H1 (cell line): ENCODE measurements around the gene PLPP4. TPM values are rescaled to one million over a fixed set of nuclear protein-coding genes. Genes with fewer than 3 reads are reported as not detected.

Experiments
- CTCF ChIA-PET: fragments of 300-600 bp; sonication (Branson Sonifier 250); formaldehyde crosslinking; loops from one replicate; lab custom pipeline; 2021; ENCODE audit not compliant: partially characterized antibody; lab: Charles Lee
- POLR2A ChIA-PET: fragments of 300-600 bp; sonication (Branson Sonifier 250); formaldehyde crosslinking; loops from one replicate; lab custom pipeline; 2021; ENCODE audit warnings: inconsistent platforms; ENCODE audit not compliant: partially characterized antibody; lab: Charles Lee
- DNase-seq, 2 experiments: peaks; one replicate each; pipeline versions ENCODE4 v3.0.0 to v3.0.0-alpha.2; 2010 to 2022; ENCODE audit warnings: low spot score in 2 of 2, low read depth in 1 of 2, mixed read lengths in 1 of 2
- FAIRE-seq: peaks from 2 replicates; lab custom pipeline; 2011; peaks lifted over from hg19 to GRCh38; lab: Jason Lieb, UNC
- H2AFZ ChIP-seq: 2 replicates; pipeline ENCODE4 v1.8.1; 2012; ENCODE audit warnings: low read length, inconsistent platforms
- H2AK5ac ChIP-seq: 2 replicates; pipeline ENCODE4 v1.6.1; 2013; ENCODE audit warnings: low read depth, low read length
- H2BK120ac ChIP-seq: replicated peaks from 2 replicates; pipeline ENCODE3; 2013; ENCODE audit warnings: low read depth, low read length, inconsistent platforms
- H2BK12ac ChIP-seq: 2 replicates; pipeline ENCODE4 v1.6.1; 2013; ENCODE audit warnings: low read depth, low read length
- H2BK15ac ChIP-seq: 2 replicates; pipeline ENCODE4 v1.6.1; 2013; ENCODE audit warnings: low read length
- H2BK20ac ChIP-seq: 2 replicates; pipeline ENCODE4 v1.6.1; 2013; ENCODE audit warnings: low read length
- H2BK5ac ChIP-seq: 2 replicates; pipeline ENCODE4 v1.6.1; 2013; ENCODE audit warnings: low read depth, low read length
- H3K14ac ChIP-seq: 2 replicates; pipeline ENCODE4 v1.6.1; 2013; ENCODE audit warnings: inconsistent platforms; ENCODE audit not compliant: insufficient read length
- H3K18ac ChIP-seq: 2 replicates; pipeline ENCODE4 v1.6.1; 2013; ENCODE audit warnings: low read length; ENCODE audit errors: extremely low read depth
- H3K23ac ChIP-seq: 2 replicates; pipeline ENCODE4 v1.6.1; 2013; ENCODE audit warnings: inconsistent platforms; ENCODE audit not compliant: insufficient read length
- H3K23me2 ChIP-seq: 2 replicates; pipeline ENCODE4 v1.6.1; 2013; ENCODE audit warnings: low read depth, low read length
- H3K27ac ChIP-seq: 2 replicates; pipeline ENCODE4 v1.6.1; 2011; ENCODE audit warnings: low read depth, low read length, inconsistent platforms
- H3K27me3 ChIP-seq, 4 experiments: replicated peaks in 1 of 4; 1 replicate in 1 of 4; 2 replicates in 3 of 4; pipeline versions ENCODE4 v1.6.1 to v1.8.1; 2011 to 2013; ENCODE audit warnings: low read length in 3 of 4, mild to moderate bottlenecking in 3 of 4, inconsistent platforms in 2 of 4, mixed read lengths in 2 of 4, moderate library complexity in 1 of 4; ENCODE audit not compliant: control insufficient read depth in 3 of 4, insufficient read depth in 3 of 4; ENCODE audit errors: extremely low read depth in 1 of 4
- H3K36me3 ChIP-seq, 4 experiments: 2 replicates each; pipeline versions ENCODE4 v1.6.1 to v1.8.1; 2011 to 2013; ENCODE audit warnings: mild to moderate bottlenecking in 4 of 4, low read length in 3 of 4, moderate library complexity in 2 of 4, control low read depth in 1 of 4, inconsistent platforms in 1 of 4; ENCODE audit not compliant: insufficient read depth in 4 of 4, control insufficient read depth in 2 of 4
- H3K4ac ChIP-seq: replicated peaks from 2 replicates; pipeline ENCODE3; 2013; ENCODE audit warnings: low read length, low read depth, mixed read lengths, inconsistent platforms; ENCODE audit not compliant: insufficient read length
- H3K4me1 ChIP-seq, 4 experiments: replicated peaks in 1 of 4; 1 replicate in 1 of 4; 2 replicates in 3 of 4; pipeline versions ENCODE4 v1.6.1 to v1.8.1; 2011 to 2013; ENCODE audit warnings: low read length in 3 of 4, inconsistent platforms in 2 of 4, mixed read lengths in 1 of 4; ENCODE audit not compliant: insufficient read depth in 4 of 4, control insufficient read depth in 3 of 4
- H3K4me2 ChIP-seq, 2 experiments: 2 replicates each; pipeline versions ENCODE4 v1.6.1 to v1.8.1; 2011 to 2013; ENCODE audit warnings: low read depth in 2 of 2, low read length in 2 of 2, control low read depth in 1 of 2, inconsistent platforms in 1 of 2, mild to moderate bottlenecking in 1 of 2; ENCODE audit not compliant: insufficient read depth in 1 of 2
- H3K4me3 ChIP-seq, 4 experiments: fragments of 200-600, 300-600 bp in 1 of 4; sonication (generic), shearing (Covaris generic), sonication (Bioruptor Twin) in 1 of 4; 2 replicates each; pipeline versions ENCODE4 v1.5.1 to v1.8.1; 2011 to 2016; ENCODE audit warnings: low read length in 4 of 4, low read depth in 3 of 4, control low read depth in 2 of 4, inconsistent platforms in 2 of 4, mild to moderate bottlenecking in 2 of 4, mixed read lengths in 1 of 4, moderate library complexity in 1 of 4; ENCODE audit not compliant: insufficient read depth in 2 of 4; ENCODE audit errors: extremely low read depth in 1 of 4
- H3K56ac ChIP-seq: replicated peaks from 2 replicates; pipeline ENCODE3; 2013; ENCODE audit warnings: low read depth, mild to moderate bottlenecking, mixed read lengths, low read length, inconsistent platforms; ENCODE audit not compliant: insufficient read length
- H3K79me1 ChIP-seq: 2 replicates; pipeline ENCODE4 v1.6.1; 2013; ENCODE audit warnings: low read depth, low read length, control low read depth
- H3K79me2 ChIP-seq, 2 experiments: 2 replicates each; pipeline versions ENCODE4 v1.6.1 to v1.8.1; 2012 to 2013; ENCODE audit warnings: low read length in 2 of 2, mild to moderate bottlenecking in 2 of 2, inconsistent platforms in 1 of 2; ENCODE audit not compliant: insufficient read depth in 2 of 2, control insufficient read depth in 1 of 2
- H3K9ac ChIP-seq, 4 experiments: replicated peaks in 1 of 4; 1 replicate in 1 of 4; 2 replicates in 3 of 4; pipeline versions ENCODE4 v1.6.1 to v1.8.1; 2011 to 2013; ENCODE audit warnings: low read depth in 3 of 4, low read length in 3 of 4, control low read depth in 2 of 4, mild to moderate bottlenecking in 2 of 4, moderate library complexity in 2 of 4, inconsistent platforms in 1 of 4; ENCODE audit errors: extremely low read depth in 1 of 4
- H3K9me3 ChIP-seq, 2 experiments: 2 replicates each; pipeline versions ENCODE4 v1.6.1 to v1.8.1; 2012 to 2013; ENCODE audit warnings: mild to moderate bottlenecking in 2 of 2, moderate library complexity in 2 of 2, control low read depth in 1 of 2, inconsistent platforms in 1 of 2, low read depth in 1 of 2, low read length in 1 of 2, mixed read lengths in 1 of 2; ENCODE audit not compliant: insufficient read depth in 2 of 2
- H4K20me1 ChIP-seq, 2 experiments: replicated peaks in 1 of 2; 2 replicates each; pipeline versions ENCODE3 to v1.8.1; 2011 to 2013; ENCODE audit warnings: inconsistent platforms in 2 of 2, low read length in 2 of 2, mild to moderate bottlenecking in 1 of 2; ENCODE audit not compliant: insufficient read depth in 2 of 2, control insufficient read depth in 1 of 2
- H4K5ac ChIP-seq: 2 replicates; pipeline ENCODE4 v1.6.1; 2013; ENCODE audit warnings: low read length, low read depth, mixed read lengths, inconsistent platforms; ENCODE audit not compliant: insufficient read length
- H4K8ac ChIP-seq: 2 replicates; pipeline ENCODE4 v1.8.0; 2013; ENCODE audit warnings: mild to moderate bottlenecking, moderate library complexity, low read length, inconsistent platforms; ENCODE audit not compliant: insufficient read depth; ENCODE audit errors: extremely low read depth
- H4K91ac ChIP-seq: replicated peaks from 2 replicates; pipeline ENCODE3; 2013; ENCODE audit warnings: low read length, mixed read lengths, inconsistent platforms; ENCODE audit not compliant: insufficient read length
- ASH2L ChIP-seq: fragments of 200-600, 300-600 bp; sonication (generic); IDR thresholded peaks from one replicate; pipeline ENCODE4 v1.7.1; 2017; ENCODE audit warnings: low read length
- BCL11A ChIP-seq, 2 experiments: IDR thresholded peaks; one replicate each; pipeline ENCODE4 v1.6.1; 2011; ENCODE audit warnings: low read depth in 2 of 2, low read length in 2 of 2, mild to moderate bottlenecking in 2 of 2
- BRCA1 ChIP-seq: IDR thresholded peaks from 2 replicates; pipeline ENCODE4 v1.6.1; 2012; ENCODE audit warnings: low read depth, low read length, improper control_type of control experiment
- CHD1 ChIP-seq: IDR thresholded peaks from 2 replicates; pipeline ENCODE4 v1.6.1; 2012; ENCODE audit warnings: low read depth, low read length, improper control_type of control experiment
- EZH2 ChIP-seq: fragments of 200-600 bp; sonication (generic); IDR thresholded peaks from 2 replicates; pipeline ENCODE4 v1.7.1; 2012; ENCODE audit warnings: low read depth, mild to moderate bottlenecking, moderate library complexity, low read length, inconsistent platforms; ENCODE audit not compliant: severe bottlenecking
- KDM1A ChIP-seq: fragments of 200-600, 300-600 bp; sonication (generic); IDR thresholded peaks from 2 replicates; pipeline ENCODE4 v1.7.1; 2016; ENCODE audit warnings: mild to moderate bottlenecking, low read length, borderline replicate concordance
- KDM4A ChIP-seq: IDR thresholded peaks from one replicate; pipeline ENCODE4 v1.7.1; 2012; ENCODE audit warnings: low read depth, mild to moderate bottlenecking, moderate library complexity, low read length, inconsistent platforms; ENCODE audit not compliant: severe bottlenecking
- POU5F1 ChIP-seq: IDR thresholded peaks from 2 replicates; pipeline ENCODE4 v1.6.1; 2011; ENCODE audit warnings: low read depth, mild to moderate bottlenecking, low read length, moderate library complexity
- RFX5 ChIP-seq: IDR thresholded peaks from 2 replicates; pipeline ENCODE4 v1.6.1; 2011; ENCODE audit warnings: low read depth, low read length, improper control_type of control experiment, borderline replicate concordance
- SUZ12 ChIP-seq: fragments of 200-600 bp; sonication (generic); IDR thresholded peaks from 2 replicates; pipeline ENCODE4 v1.6.1; 2012; ENCODE audit warnings: mild to moderate bottlenecking, inconsistent platforms, low read length, moderate library complexity, mixed read lengths
- TCF12 ChIP-seq: IDR thresholded peaks from 2 replicates; pipeline ENCODE4 v1.6.1; 2011; ENCODE audit warnings: low read depth, mild to moderate bottlenecking, low read length
- WGBS, 2 experiments: shearing (Covaris generic) in 1 of 2; methylation state at CpG; one replicate each; pipeline versions ENCODE4 v1.1.6 to v1.1.7; 2013 to 2015; ENCODE audit warnings: low lambda C conversion rate in 2 of 2, mixed read lengths in 2 of 2, inconsistent platforms in 1 of 2, low coverage in 1 of 2, missing lambda C conversion rate in 1 of 2; ENCODE audit not compliant: insufficient replicate concordance in 2 of 2, insufficient coverage in 1 of 2, insufficient read length in 1 of 2; ENCODE audit errors: extremely low coverage in 1 of 2, missing lambda C conversion rate in 1 of 2; 5-methylcytosine and 5-hydroxymethylcytosine counted together
- polyA plus RNA-seq, 7 experiments: library from polyadenylated mRNA; depleted of rRNA in 3 of 7; stranded (reverse) in 5 of 7; unstranded in 2 of 7; fragments of >200 nt in 5 of 7; fragments of 200-250 nt in 2 of 7; gene quantifications; 1 replicate in 5 of 7; 2 replicates in 1 of 7; 4 replicates in 1 of 7; pipeline versions ENCODE4 v1.2.1 to v1.2.3, GENCODE V29; 2011 to 2013; ENCODE audit warnings: missing spikeins in 2 of 7, mixed read lengths in 2 of 7
- total RNA-seq: library from RNA; stranded (reverse); fragmentation: NEBNext Ultra II Directional; extraction: Animal tissue kit (Norgen Biotek cat#: 25700); gene quantifications from 2 replicates; pipeline ENCODE4 v1.2.1, GENCODE V29; 2021
- TF ChIP-seq, protein P1 (sequence below), 3 experiments: IDR thresholded peaks; 1 replicate in 2 of 3; 2 replicates in 1 of 3; pipeline versions ENCODE4 v1.5.1 to v1.6.1; 2011; ENCODE audit warnings: low read length in 3 of 3, mild to moderate bottlenecking in 3 of 3, inconsistent platforms in 2 of 3, low read depth in 1 of 3, moderate library complexity in 1 of 3; ENCODE audit not compliant: insufficient read depth in 1 of 3; ENCODE audit errors: control extremely low read depth in 1 of 3

PLPP4 gene
- total and polyA plus RNA-seq, 2 of the 8 experiments (the other 6 are each of a cell fraction or from before 2014, with no cell fraction given): 0.30 TPM; not detected in 1

DNA sequence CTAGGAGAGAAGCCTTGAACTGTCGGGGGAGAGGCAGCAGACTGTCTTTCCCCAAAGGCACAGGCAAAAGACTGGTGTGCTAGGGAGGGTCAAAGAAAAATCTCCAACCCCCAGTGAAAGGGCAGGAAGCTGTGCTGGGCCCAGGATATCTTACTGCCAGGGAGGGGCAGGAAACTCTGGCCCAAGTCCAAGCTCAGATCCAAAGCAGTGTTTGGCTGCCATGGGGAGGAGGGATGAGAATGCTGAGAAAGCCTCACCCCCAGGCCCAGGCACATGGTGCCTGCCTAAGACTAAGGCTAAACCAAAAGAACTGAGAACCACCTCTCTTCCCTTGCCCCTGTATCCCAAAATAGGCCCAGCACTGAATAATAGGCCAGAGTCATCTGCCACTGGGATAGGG, 171.2 kb downstream of the PLPP4 start:
- Histone ChIP-seq H3K4me1 (no peaks in the 10 kb centered on the region), H3K79me2 (no peaks in the 10 kb centered on the region), H3K4me2 (no peak overlapping the region), H3K27me3 (no peaks in the 10 kb centered on the region), H3K9me3 (peaks cover 0 to 5% of the 10 kb centered on the region in 2 experiments; a peak in 1 of 4 replicates), H3K9ac (no peak overlapping the region), H2BK120ac (no peak overlapping the region), H3K36me3 (no peaks in the 10 kb centered on the region), H3K14ac (no peak overlapping the region), H3K23me2 (no peaks in the 10 kb centered on the region), H2BK5ac (no peak overlapping the region), H2BK12ac (peak overlapping the region; percentile 65; the same call in 1 of the 2 replicates), H3K27ac (no peak overlapping the region), H4K8ac (no peak overlapping the region), H3K23ac (no peak overlapping the region), H4K20me1 (no peaks in the 10 kb centered on the region), H4K5ac (no peak overlapping the region), H3K79me1 (no peaks in the 10 kb centered on the region), H3K56ac (no peak overlapping the region), H2AK5ac (no peak overlapping the region), H2BK20ac (0 out of 2 replicates have a peak overlapping the region, but pooled peaks have one; percentile 21), H3K4me3 (no peak overlapping the region), H4K91ac (no peak overlapping the region), H2BK15ac (no peak overlapping the region), H3K18ac (no peak overlapping the region), H2AFZ (0 out of 2 replicates have a peak overlapping the region, but pooled peaks have one; percentile 80), H3K4ac (no peak overlapping the region)
- DNase-seq (no peak), FAIRE-seq (no peak)
- 75% methylated on average over 1 of the region's 1 CpG; no CpG with 5 or more reads in 1 of the 2 experiments for WGBS, 2 experiments
- ChIA-PET CTCF (interaction anchor here (1.0 kb wide), 1 partner anchor 12 kb away, joined by 3 read pairs; no protein-coding TSS in a partner anchor), POLR2A (no interaction called here)
- TF ChIP-seq BCL11A (IDR thresholded peaks at IDR 0.05; ENCODE audit: low read depth in 2 of 2, low read length in 2 of 2) (no peak), EZH2 (no peak), CHD1 (no peak), KDM1A (no peak), TCF12 (no peak), BRCA1 (no peak), POU5F1 (no peak), KDM4A (no peak), SUZ12 (no peak), ASH2L (no peak), RFX5 (no peak)
- TF ChIP-seq, protein P1, sequence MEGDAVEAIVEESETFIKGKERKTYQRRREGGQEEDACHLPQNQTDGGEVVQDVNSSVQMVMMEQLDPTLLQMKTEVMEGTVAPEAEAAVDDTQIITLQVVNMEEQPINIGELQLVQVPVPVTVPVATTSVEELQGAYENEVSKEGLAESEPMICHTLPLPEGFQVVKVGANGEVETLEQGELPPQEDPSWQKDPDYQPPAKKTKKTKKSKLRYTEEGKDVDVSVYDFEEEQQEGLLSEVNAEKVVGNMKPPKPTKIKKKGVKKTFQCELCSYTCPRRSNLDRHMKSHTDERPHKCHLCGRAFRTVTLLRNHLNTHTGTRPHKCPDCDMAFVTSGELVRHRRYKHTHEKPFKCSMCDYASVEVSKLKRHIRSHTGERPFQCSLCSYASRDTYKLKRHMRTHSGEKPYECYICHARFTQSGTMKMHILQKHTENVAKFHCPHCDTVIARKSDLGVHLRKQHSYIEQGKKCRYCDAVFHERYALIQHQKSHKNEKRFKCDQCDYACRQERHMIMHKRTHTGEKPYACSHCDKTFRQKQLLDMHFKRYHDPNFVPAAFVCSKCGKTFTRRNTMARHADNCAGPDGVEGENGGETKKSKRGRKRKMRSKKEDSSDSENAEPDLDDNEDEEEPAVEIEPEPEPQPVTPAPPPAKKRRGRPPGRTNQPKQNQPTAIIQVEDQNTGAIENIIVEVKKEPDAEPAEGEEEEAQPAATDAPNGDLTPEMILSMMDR (IDR thresholded peaks at IDR 0.05; ENCODE audit: control extremely low read depth in 1 of 3, insufficient read depth in 1 of 3, low read depth in 1 of 3, low read length in 3 of 3): no peak
